ENCODE measurements around the gene PIP4K2B.

- TF ChIP-seq MAX (IDR thresholded peaks at IDR 0.05; ENCODE audit: low read depth, low read length) (no peak), POLR2A (IDR thresholded peaks at IDR 0.05; ENCODE audit: extremely low read depth, insufficient read length) (no peak)
- TF ChIP-seq, protein P1, sequence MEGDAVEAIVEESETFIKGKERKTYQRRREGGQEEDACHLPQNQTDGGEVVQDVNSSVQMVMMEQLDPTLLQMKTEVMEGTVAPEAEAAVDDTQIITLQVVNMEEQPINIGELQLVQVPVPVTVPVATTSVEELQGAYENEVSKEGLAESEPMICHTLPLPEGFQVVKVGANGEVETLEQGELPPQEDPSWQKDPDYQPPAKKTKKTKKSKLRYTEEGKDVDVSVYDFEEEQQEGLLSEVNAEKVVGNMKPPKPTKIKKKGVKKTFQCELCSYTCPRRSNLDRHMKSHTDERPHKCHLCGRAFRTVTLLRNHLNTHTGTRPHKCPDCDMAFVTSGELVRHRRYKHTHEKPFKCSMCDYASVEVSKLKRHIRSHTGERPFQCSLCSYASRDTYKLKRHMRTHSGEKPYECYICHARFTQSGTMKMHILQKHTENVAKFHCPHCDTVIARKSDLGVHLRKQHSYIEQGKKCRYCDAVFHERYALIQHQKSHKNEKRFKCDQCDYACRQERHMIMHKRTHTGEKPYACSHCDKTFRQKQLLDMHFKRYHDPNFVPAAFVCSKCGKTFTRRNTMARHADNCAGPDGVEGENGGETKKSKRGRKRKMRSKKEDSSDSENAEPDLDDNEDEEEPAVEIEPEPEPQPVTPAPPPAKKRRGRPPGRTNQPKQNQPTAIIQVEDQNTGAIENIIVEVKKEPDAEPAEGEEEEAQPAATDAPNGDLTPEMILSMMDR (IDR thresholded peaks at IDR 0.05; ENCODE audit: low read depth, low read length), result no peak
Observed at GRCh38 chr17:38848557-38848891, 49.2 kb upstream of the PIP4K2B start.
